ENCODE results near the gene AACS.

The AACS gene

DNA sequence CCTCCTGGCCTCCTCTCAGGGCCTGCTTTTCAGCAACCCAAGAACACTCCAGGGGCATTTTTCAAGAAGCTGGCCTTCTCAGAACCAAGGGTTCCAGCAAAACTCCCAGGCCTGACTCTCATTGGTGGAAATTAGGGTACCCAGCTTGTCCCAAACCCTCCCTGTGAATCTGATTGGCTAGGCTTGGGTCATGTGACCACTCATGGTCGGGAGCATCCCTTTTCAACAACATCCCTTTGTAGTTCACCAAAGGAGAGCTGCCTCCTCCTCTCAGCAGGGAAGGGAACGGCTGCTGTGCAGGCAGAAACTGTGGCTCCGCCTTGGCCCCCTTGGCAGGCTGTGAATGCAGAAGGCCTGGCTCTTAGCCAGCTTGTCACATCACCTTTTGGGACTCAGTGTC is 94.5 kb downstream of the AACS start:
- FAIRE-seq, result no peak

- FAIRE-seq, result no peak
Observed at GRCh38 chr12:125160281-125160955, 95.2 kb downstream of the AACS start.

- FAIRE-seq, result no peak
Observed at GRCh38 chr12:125161712-125162022, 96.4 kb downstream of the AACS start.

- FAIRE-seq, result no peak
Observed at GRCh38 chr12:125162489-125163028, 97.3 kb downstream of the AACS start.

DNA sequence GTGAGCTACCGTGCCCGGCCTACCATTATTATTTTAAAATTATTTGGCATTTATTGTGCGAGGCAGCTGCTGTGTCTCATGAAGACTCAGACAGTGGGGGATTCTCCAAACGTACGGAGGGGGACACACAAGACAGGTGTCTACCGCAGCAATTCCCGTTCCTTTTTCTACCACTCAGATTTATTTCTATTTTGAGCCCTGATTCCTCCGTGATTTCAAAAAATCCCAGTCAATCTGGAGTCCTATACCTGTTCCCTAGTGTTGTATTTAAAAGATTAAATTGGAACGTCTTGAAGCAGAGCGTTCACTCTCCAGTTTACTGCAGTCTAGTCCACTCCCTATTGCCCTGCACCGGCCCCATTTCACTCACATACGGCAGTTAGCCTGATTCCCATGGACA is 97.9 kb downstream of the AACS start:
- FAIRE-seq, result no peak

GRCh38 chr12:125164541-125164940 is 99.3 kb downstream of the AACS start:
- no peak for FAIRE-seq

DNA sequence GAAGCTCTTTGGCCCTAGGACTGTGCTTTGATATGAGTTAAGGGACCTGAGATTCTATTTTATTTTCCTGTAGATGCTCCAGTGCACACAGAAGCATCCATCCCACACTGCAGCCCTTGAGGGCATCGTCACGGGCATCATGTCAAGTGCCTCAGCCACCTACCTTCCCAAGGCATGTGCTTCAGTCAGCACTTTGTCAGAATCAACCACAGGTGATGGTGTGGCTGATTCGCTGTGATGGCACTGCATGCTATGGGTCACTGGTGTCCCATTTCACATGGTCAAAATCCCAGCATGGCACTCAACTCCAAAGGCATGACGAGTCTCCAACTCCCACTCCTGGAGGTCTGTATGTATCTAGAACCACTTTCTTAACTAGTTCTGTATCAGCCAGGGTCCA is 100.8 kb downstream of the AACS start:
- no peak for FAIRE-seq

- no peak for FAIRE-seq
Observed at GRCh38 chr12:125167658-125168057, 102.4 kb downstream of the AACS start.

- FAIRE-seq, result no peak
Observed at GRCh38 chr12:125169451-125169850, 104.2 kb downstream of the AACS start.

DNA sequence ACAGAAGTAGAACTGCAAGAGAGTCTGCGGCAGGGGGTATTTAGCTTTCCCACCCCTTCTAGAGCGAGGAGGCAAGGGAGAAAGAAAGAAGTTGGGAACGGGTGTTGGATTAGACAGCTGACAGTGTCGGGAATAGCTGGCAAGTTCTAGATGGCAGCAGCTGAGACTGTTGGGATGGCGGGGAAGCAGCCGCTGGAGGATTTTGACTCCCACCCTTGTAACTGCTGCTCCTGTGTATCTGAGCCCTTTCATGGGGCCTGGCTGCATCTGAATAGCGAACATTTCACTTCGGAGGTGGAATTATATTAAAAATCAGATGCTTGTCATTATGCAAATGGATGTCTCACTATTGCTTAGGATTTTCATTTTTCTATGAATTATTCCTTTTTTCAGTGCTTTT is 104.6 kb downstream of the AACS start:
- no peak for FAIRE-seq

- FAIRE-seq, result no peak
Observed at GRCh38 chr12:125171267-125171666, 106.0 kb downstream of the AACS start.

- no peak for FAIRE-seq
Observed at GRCh38 chr12:125172231-125172850, 107.1 kb downstream of the AACS start.

DNA sequence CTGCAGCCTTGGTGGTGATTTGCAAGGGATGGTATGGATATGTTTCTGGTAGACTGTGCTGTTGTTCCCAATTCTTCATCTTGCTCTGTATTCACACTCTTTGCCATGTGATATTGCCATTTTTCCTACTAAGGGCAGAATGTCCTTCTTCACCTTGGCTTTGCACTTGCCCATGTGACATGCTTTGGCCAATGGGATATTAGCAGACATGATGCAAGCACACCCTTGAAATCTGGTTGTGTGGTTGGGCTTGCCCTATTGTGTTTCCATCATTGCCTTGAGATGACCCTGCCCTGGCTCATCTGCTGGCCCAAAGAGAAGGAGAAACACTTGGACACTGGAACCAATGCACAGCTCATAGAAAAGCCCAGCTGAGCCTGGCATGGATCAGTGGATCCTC is 110.3 kb downstream of the AACS start:
- FAIRE-seq, result no peak

DNA sequence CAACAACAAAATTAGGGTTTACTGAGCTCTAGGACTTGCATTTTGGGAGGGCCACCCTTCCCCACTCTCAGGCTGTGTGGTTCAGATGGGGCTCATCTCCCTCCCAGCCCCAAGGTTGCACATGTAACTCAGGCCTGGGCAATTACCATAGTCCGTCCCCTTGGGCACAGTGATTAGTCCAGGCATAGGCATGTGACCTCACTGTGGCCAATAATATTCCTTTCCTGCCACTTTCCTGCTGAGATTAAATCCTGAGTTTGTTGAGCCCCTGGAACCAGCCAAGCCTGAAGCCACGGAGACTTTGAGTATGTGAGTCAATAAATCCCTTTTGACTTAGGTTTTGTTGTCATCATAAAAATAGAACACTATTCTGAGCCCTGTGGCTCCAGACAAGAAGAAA is 113.0 kb downstream of the AACS start:
- FAIRE-seq, result no peak

DNA sequence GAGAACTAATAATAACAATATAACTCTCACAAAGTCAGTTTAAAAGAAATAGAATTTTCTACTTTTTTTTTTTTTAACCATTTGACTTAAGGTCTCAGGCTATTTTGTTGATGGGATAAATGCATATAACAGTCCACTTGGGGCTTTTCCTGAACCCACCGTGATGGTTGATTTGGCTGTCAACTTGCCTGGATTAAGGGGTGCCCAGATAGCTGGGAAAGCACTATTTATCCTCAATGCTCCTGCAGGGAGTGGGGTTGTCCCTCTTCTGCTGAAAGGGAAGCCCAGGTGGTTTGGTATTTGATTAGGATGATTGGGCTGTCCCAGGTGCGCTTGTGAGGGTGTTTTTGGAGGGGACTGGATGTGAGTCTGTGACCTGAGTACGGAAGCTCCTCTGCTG is 114.9 kb downstream of the AACS start:
- FAIRE-seq, result no peak

- no peak for FAIRE-seq
Observed at GRCh38 chr12:125181107-125181506, 115.9 kb downstream of the AACS start.

- no peak for FAIRE-seq
Observed at GRCh38 chr12:125183187-125184067, 118.2 kb downstream of the AACS start.

GRCh38 chr12:125184213-125184967 is 119.2 kb downstream of the AACS start:
- FAIRE-seq, result no peak

GRCh38 chr12:125185311-125185739 is 120.1 kb downstream of the AACS start:
- FAIRE-seq, result no peak

- FAIRE-seq, result no peak
Observed at GRCh38 chr12:125185740-125186470, 120.7 kb downstream of the AACS start, which contains the start of gene TMEM132B. TMEM132B (plus strand) TSS chr12:125186386.

GRCh38 chr12:125186471-125187147 is 121.4 kb downstream of the AACS start:
- FAIRE-seq, result no peak
